KOPT-K1 (cell line): ENCODE measurements around the gene FTH1.
"Not testable (repeated sequence)": the region's sequence is repeated elsewhere in the genome, so short reads cannot be mapped to it uniquely, and the experiment has no call there.

ENCODE experiments used
- H3K27ac ChIP-seq: fragments of 200-600 bp; sonication (generic); 2 replicates; pipeline ENCODE4 v1.5.1; 2016; ENCODE audit warnings: antibody characterized with exemption, mild to moderate bottlenecking, low read depth, low read length; ENCODE audit not compliant: poor library complexity, severe bottlenecking
- H3K36me3 ChIP-seq: fragments of 200-600 bp; sonication (generic); 2 replicates; pipeline ENCODE4 v1.5.1; 2017; ENCODE audit warnings: antibody characterized with exemption, mild to moderate bottlenecking, low read length, moderate library complexity; ENCODE audit not compliant: insufficient read depth
- H3K9me3 ChIP-seq: fragments of 200-600 bp; sonication (generic); 2 replicates; pipeline ENCODE4 v1.5.1; 2017; ENCODE audit warnings: antibody characterized with exemption, low read length, mild to moderate bottlenecking; ENCODE audit not compliant: insufficient read depth, poor library complexity, severe bottlenecking

FTH1 gene

GRCh38 chr11:61972112-61972671 is 4.8 kb upstream of the FTH1 start:
- Histone ChIP-seq H3K27ac (peak overlapping the region; percentile 42), H3K36me3 (no peaks in the 10 kb centered on the region), H3K9me3 (no peaks in the 10 kb centered on the region)

GRCh38 chr11:61971248-61972111 is 4.0 kb upstream of the FTH1 start:
- H3K27ac ChIP-seq, result peak overlapping the region; percentile 53
- peaks cover 4% of the 10 kb centered on the region; the same call in 1 of the 2 replicates for H3K36me3 ChIP-seq
- H3K9me3 ChIP-seq, result no peaks in the 10 kb centered on the region

- H3K36me3 ChIP-seq, result peaks cover 19% of the 10 kb centered on the region
- H3K9me3 ChIP-seq, result no peaks in the 10 kb centered on the region
- H3K27ac ChIP-seq, result no peak overlapping the region
These were observed 2.6 kb upstream of the FTH1 start for GRCh38 chr11:61969838-61970662.

- peaks cover 26% of the 10 kb centered on the region for H3K36me3 ChIP-seq
- H3K27ac ChIP-seq, result no peak overlapping the region
- H3K9me3 ChIP-seq, result no peaks in the 10 kb centered on the region
These were observed 1.9 kb upstream of the FTH1 start for GRCh38 chr11:61969391-61969758.

GRCh38 chr11:61968758-61969390 is 1.4 kb upstream of the FTH1 start:
- Histone ChIP-seq H3K9me3 (no peaks in the 10 kb centered on the region), H3K27ac (peak overlapping the region; percentile 92), H3K36me3 (peaks cover 31% of the 10 kb centered on the region)

GRCh38 chr11:61967924-61968757 is 707 bp upstream of the FTH1 start:
- peaks cover 38% of the 10 kb centered on the region for H3K36me3 ChIP-seq
- no peaks in the 10 kb centered on the region for H3K9me3 ChIP-seq
- H3K27ac ChIP-seq, result peak overlapping the region; percentile 92

- no peaks in the 10 kb centered on the region for H3K9me3 ChIP-seq
- H3K27ac ChIP-seq, result peak overlapping the region; percentile 92
These were observed 709 bp downstream of the FTH1 start for GRCh38 chr11:61966734-61967115.

GRCh38 chr11:61964666-61965271 is 2.7 kb downstream of the FTH1 start:
- not testable (repeated sequence) for H3K9me3 ChIP-seq, H3K27ac ChIP-seq
- H3K36me3 ChIP-seq, result peaks cover 47% of the 10 kb centered on the region

More at GRCh38 chr11:61966734-61967115, 709 bp downstream of the FTH1 start:
- H3K36me3 ChIP-seq, result peaks cover 47% of the 10 kb centered on the region

- Histone ChIP-seq H3K27ac (no peak overlapping the region), H3K36me3 (peaks cover 47% of the 10 kb centered on the region), H3K9me3 (no peaks in the 10 kb centered on the region)
These were observed 3.3 kb downstream of the FTH1 start for GRCh38 chr11:61964058-61964665.

- H3K9me3 ChIP-seq, result no peaks in the 10 kb centered on the region
- H3K36me3 ChIP-seq, result peaks cover 47% of the 10 kb centered on the region
- no peak overlapping the region for H3K27ac ChIP-seq
These were observed 4.0 kb downstream of the FTH1 start for GRCh38 chr11:61963282-61964057.

GRCh38 chr11:61963016-61963281 is 4.5 kb downstream of the FTH1 start:
- Histone ChIP-seq H3K27ac (no peak overlapping the region), H3K36me3 (peaks cover 47% of the 10 kb centered on the region), H3K9me3 (no peaks in the 10 kb centered on the region)

- peaks cover 47% of the 10 kb centered on the region for H3K36me3 ChIP-seq
- no peak overlapping the region for H3K27ac ChIP-seq
- H3K9me3 ChIP-seq, result no peaks in the 10 kb centered on the region
These were observed 5.0 kb downstream of the FTH1 start for GRCh38 chr11:61962213-61963015.
